Mesenchymal stem cell (in vitro differentiated cells and primary cell): Measurements from ENCODE around the gene SPNS2.

Experiments
- DNase-seq: peaks from one replicate; pipeline ENCODE4 v3.0.0-alpha.2; 2013
- H2AFZ ChIP-seq: one replicate; pipeline ENCODE4 v1.6.1; 2013; ENCODE audit warnings: low read depth, mild to moderate bottlenecking, control low read depth, inconsistent platforms, low read length, moderate library complexity
- H2AK5ac ChIP-seq: 2 replicates; pipeline ENCODE4 v1.6.1; 2013; ENCODE audit warnings: low read length, moderate library complexity, mild to moderate bottlenecking, inconsistent platforms; ENCODE audit not compliant: severe bottlenecking
- H2BK120ac ChIP-seq: one replicate; pipeline ENCODE4 v1.6.1; 2013; ENCODE audit warnings: low read depth, mild to moderate bottlenecking, inconsistent platforms, low read length, moderate library complexity
- H2BK12ac ChIP-seq, 2 experiments: one replicate each; pipeline ENCODE4 v1.6.1; 2013; ENCODE audit warnings: inconsistent platforms in 2 of 2, low read length in 2 of 2, mild to moderate bottlenecking in 2 of 2, moderate library complexity in 2 of 2, control low read depth in 1 of 2
- H2BK15ac ChIP-seq: one replicate; pipeline ENCODE4 v1.6.1; 2013; ENCODE audit warnings: mild to moderate bottlenecking, low read depth, inconsistent platforms; ENCODE audit not compliant: poor library complexity, severe bottlenecking
- H2BK5ac ChIP-seq: 2 replicates; pipeline ENCODE4 v1.6.1; 2013; ENCODE audit warnings: low read depth, mild to moderate bottlenecking, low read length, control low read depth, inconsistent platforms; ENCODE audit not compliant: poor library complexity, severe bottlenecking
- H3K14ac ChIP-seq, 2 experiments: one replicate each; pipeline ENCODE4 v1.6.1; 2013; ENCODE audit warnings: inconsistent platforms in 2 of 2, low read length in 2 of 2, control low read depth in 1 of 2, mild to moderate bottlenecking in 1 of 2, moderate library complexity in 1 of 2
- H3K18ac ChIP-seq, 2 experiments: one replicate each; pipeline ENCODE4 v1.6.1; 2013; ENCODE audit warnings: inconsistent platforms in 2 of 2, low read length in 2 of 2, control low read depth in 1 of 2, low read depth in 1 of 2, mild to moderate bottlenecking in 1 of 2
- H3K23ac ChIP-seq, 2 experiments: one replicate each; pipeline ENCODE4 v1.6.1; 2013; ENCODE audit warnings: inconsistent platforms in 2 of 2, low read length in 2 of 2, mild to moderate bottlenecking in 2 of 2, moderate library complexity in 2 of 2, control low read depth in 1 of 2
- H3K27ac ChIP-seq: 2 replicates; pipeline ENCODE4 v1.5.1; 2013; ENCODE audit warnings: mild to moderate bottlenecking, moderate library complexity, low read length, control low read depth, inconsistent platforms; ENCODE audit not compliant: poor library complexity, severe bottlenecking
- H3K27me3 ChIP-seq, 2 experiments: 2 replicates each; pipeline versions ENCODE4 v1.6.1 to v1.7.0; 2013; ENCODE audit warnings: low read length in 2 of 2, mild to moderate bottlenecking in 2 of 2, moderate library complexity in 2 of 2, control low read depth in 1 of 2, inconsistent platforms in 1 of 2; ENCODE audit not compliant: control insufficient read depth in 1 of 2, insufficient read depth in 1 of 2
- H3K36me3 ChIP-seq, 2 experiments: 2 replicates each; pipeline versions ENCODE4 v1.6.1 to v1.7.0; 2013; ENCODE audit warnings: low read length in 2 of 2, control low read depth in 1 of 2, inconsistent platforms in 1 of 2, low read depth in 1 of 2, mild to moderate bottlenecking in 1 of 2; ENCODE audit not compliant: insufficient read depth in 2 of 2, control insufficient read depth in 1 of 2
- H3K4ac ChIP-seq, 2 experiments: one replicate each; pipeline ENCODE4 v1.6.1; 2013; ENCODE audit warnings: inconsistent platforms in 2 of 2, low read length in 2 of 2, mild to moderate bottlenecking in 2 of 2, moderate library complexity in 2 of 2, control low read depth in 1 of 2, low read depth in 1 of 2
- H3K4me1 ChIP-seq: 2 replicates; pipeline ENCODE4 v1.6.1; 2013; ENCODE audit warnings: low read depth, low read length, control low read depth; ENCODE audit not compliant: control insufficient read depth, insufficient read depth
- H3K4me2 ChIP-seq: 2 replicates; pipeline ENCODE4 v1.6.1; 2013; ENCODE audit warnings: low read length, mild to moderate bottlenecking, inconsistent platforms; ENCODE audit not compliant: poor library complexity, severe bottlenecking
- H3K4me3 ChIP-seq, 2 experiments: 2 replicates each; pipeline versions ENCODE4 v1.5.1 to v1.7.0; 2013; ENCODE audit warnings: low read length in 2 of 2, mild to moderate bottlenecking in 2 of 2, control low read depth in 1 of 2, low read depth in 1 of 2; ENCODE audit not compliant: insufficient read depth in 1 of 2
- H3K79me1 ChIP-seq: replicated peaks from 2 replicates; pipeline ENCODE4 v1.6.1; 2013; ENCODE audit warnings: mild to moderate bottlenecking, control low read depth, low read length, inconsistent platforms; ENCODE audit not compliant: poor library complexity, severe bottlenecking
- H3K9ac ChIP-seq: 2 replicates; pipeline ENCODE4 v1.7.0; 2013; ENCODE audit warnings: mild to moderate bottlenecking, low read length, moderate library complexity
- H3K9me3 ChIP-seq: 2 replicates; pipeline ENCODE4 v1.7.0; 2013; ENCODE audit warnings: mild to moderate bottlenecking, low read length; ENCODE audit not compliant: control insufficient read depth
- H4K8ac ChIP-seq: one replicate; pipeline ENCODE4 v1.6.1; 2013; ENCODE audit warnings: inconsistent platforms, mild to moderate bottlenecking, low read length, moderate library complexity
- H4K91ac ChIP-seq: one replicate; pipeline ENCODE4 v1.6.1; 2013; ENCODE audit warnings: mild to moderate bottlenecking, low read length, inconsistent platforms
- WGBS: methylation state at CpG from one replicate; pipeline ENCODE4 v1.1.7; 2013; ENCODE audit warnings: mixed read lengths; 5-methylcytosine and 5-hydroxymethylcytosine counted together

Gene SPNS2

DNA sequence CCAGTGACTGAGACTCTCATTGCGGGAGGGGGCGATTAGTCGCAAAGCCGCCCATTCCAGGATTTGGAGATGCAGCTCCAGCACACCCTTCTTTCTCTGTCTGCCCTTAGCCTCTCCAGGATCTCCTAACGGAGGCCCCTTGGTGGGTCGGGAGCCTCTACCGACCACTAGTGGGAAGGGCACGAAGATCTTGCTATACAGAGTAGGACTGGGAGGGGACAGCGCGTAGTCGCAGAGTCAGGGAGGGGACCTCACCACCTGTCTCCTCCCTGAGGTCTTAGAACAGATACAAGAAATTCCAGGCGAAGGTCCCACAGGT, 85.1 kb downstream of the SPNS2 start:
- H2AK5ac ChIP-seq, result no peak overlapping the region
- H3K4ac ChIP-seq, result no peak overlapping the region
- no peak overlapping the region for H3K14ac ChIP-seq
- peaks cover 58 to 82% of the 10 kb centered on the region in 2 experiments for H3K27me3 ChIP-seq
- WGBS, result 48% methylated on average over 9 of the region's 12 CpGs
- no peaks in the 10 kb centered on the region for H3K79me1 ChIP-seq
- no peaks in the 10 kb centered on the region for H3K36me3 ChIP-seq
- peak overlapping the region in 1 of 2 experiments; percentile 14 for H3K23ac ChIP-seq
- no peak overlapping the region for H2BK12ac ChIP-seq
- H2BK5ac ChIP-seq, result no peak overlapping the region
- no peak overlapping the region for H4K8ac ChIP-seq
- no peak overlapping the region for H2AFZ ChIP-seq
- no peak overlapping the region for H4K91ac ChIP-seq
- no peak overlapping the region for H3K27ac ChIP-seq
- peaks cover 33% of the 10 kb centered on the region for H3K4me1 ChIP-seq
- H3K9me3 ChIP-seq, result no peaks in the 10 kb centered on the region
- H3K9ac ChIP-seq, result no peak overlapping the region
- H3K4me3 ChIP-seq, result peak overlapping the region in 1 of 2 experiments; percentile 60
- H2BK120ac ChIP-seq, result no peak overlapping the region
- H3K4me2 ChIP-seq, result peak overlapping the region; percentile 88
- peak; percentile 40 for DNase-seq
- H2BK15ac ChIP-seq, result no peak overlapping the region
- H3K18ac ChIP-seq, result peak overlapping the region in 1 of 2 experiments; percentile 37

DNA sequence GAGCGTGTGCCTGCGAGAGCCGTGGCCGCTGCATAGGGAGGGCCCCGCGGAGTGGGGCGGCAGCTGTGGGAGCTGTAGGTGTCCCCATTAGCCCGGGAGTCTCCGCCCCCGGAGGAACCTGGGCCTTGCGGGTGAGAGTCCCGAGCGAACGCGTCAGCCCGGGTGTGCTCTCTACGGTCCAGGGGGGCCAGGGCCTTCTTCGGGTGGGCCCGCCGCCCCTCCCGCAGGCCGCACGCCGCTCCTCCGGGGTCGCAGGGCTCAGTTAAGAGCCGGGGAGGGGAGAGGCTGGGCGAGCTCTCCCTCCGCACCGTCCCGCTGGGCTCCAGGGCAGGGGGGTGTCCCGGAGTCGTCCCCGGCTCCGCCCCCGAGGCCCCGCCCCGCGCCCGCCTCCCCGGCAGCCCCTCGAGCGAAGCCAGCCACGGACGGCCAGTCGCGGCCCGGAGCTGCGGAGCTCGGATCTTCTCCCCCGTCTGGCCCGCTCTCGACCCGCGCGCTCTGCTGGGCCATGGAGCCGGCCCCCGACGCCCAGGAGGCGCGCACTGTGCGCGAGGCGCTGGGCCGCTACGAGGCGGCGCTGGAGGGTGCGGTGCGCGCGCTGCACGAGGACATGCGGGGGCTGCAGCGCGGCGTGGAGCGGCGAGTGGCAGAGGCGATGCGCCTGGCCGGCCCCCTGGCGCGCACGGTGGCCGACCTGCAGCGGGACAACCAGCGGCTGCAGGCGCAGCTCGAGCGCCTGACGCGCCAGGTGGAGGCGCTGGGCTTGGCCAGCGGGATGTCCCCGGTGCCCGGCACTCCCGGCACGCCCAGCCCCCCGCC, 85.6 kb downstream of the SPNS2 start, which contains the start of gene SMTNL2:
Gene SMTNL2, plus strand, starts transcription at position 429 of the 816 bp plus-strand sequence. Its CDS starts 77 bp downstream, at position 506.
- no peak within 1 kb of the TSS for H2BK120ac ChIP-seq
- no peak within 1 kb of the TSS for H2BK12ac ChIP-seq
- H4K91ac ChIP-seq, result no peak within 1 kb of the TSS
- H3K18ac ChIP-seq, result peak within 1 kb of the TSS in 1 of 2 experiments; percentile 37
- peaks cover 33% of the 10 kb centered on the region for H3K4me1 ChIP-seq
- H3K79me1 ChIP-seq, result no peaks in the 10 kb centered on the region
- H3K23ac ChIP-seq, result peak within 1 kb of the TSS in 1 of 2 experiments; percentile 14
- peak within 1 kb of the TSS; percentile 6 for H2AFZ ChIP-seq
- no peak within 1 kb of the TSS for H3K27ac ChIP-seq
- under 1% methylated on average over 81 of the region's 100 CpGs for WGBS
- no peak within 1 kb of the TSS for H2AK5ac ChIP-seq
- peaks cover 64 to 88% of the 10 kb centered on the region in 2 experiments for H3K27me3 ChIP-seq
- H3K9me3 ChIP-seq, result no peaks in the 10 kb centered on the region
- H3K9ac ChIP-seq, result no peak within 1 kb of the TSS
- H2BK5ac ChIP-seq, result no peak within 1 kb of the TSS
- no peak within 1 kb of the TSS for H3K4ac ChIP-seq
- H3K4me3 ChIP-seq, result peak within 1 kb of the TSS in 1 of 2 experiments; percentile 60
- H3K4me2 ChIP-seq, result peak within 1 kb of the TSS; percentile 88
- H3K14ac ChIP-seq, result no peak within 1 kb of the TSS
- no peaks in the 10 kb centered on the region for H3K36me3 ChIP-seq
- DNase-seq, result no peak
- H2BK15ac ChIP-seq, result no peak within 1 kb of the TSS
- H4K8ac ChIP-seq, result no peak within 1 kb of the TSS

DNA sequence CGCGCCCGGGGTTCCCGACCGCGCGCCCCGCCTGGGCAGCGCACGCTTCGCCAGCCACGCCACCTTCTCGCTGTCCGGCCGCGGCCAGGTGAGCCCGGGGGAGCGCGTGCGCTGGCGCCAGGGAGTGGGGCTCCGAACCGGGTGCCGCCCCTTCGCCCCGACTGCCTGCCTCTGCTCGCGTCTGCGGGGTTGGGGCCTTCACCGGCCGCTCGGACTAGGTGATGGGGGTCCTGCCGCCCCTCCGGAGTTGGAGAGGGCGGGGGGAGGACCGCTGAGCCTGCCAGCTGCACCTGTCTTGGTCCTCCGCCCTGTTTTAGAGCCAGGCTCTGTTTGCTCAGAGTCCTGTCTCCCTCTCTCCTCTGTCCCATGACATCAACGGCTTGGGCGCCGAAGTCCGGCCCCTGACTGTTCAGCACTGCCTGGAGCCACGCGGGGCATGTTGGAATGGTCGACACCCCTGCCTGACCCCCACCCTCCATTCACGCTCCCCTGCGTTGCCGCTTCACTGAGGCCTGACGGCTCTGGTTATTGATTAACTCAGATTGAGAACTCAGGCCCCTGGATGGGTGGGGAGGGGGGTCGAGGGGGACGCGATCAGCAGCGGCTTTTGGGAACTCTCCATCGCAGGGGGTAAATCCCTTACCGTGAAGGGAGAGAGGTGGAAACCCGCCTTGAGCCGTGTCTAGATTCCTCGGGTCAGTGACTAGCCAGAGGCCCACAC, 86.4 kb downstream of the SPNS2 start:
- Histone ChIP-seq H2AK5ac (no peak overlapping the region), H3K4me2 (peak overlapping the region; percentile 88), H4K91ac (no peak overlapping the region), H3K36me3 (no peaks in the 10 kb centered on the region), H3K9me3 (no peaks in the 10 kb centered on the region), H3K18ac (no peak overlapping the region), H2BK120ac (no peak overlapping the region), H3K4ac (no peak overlapping the region), H3K79me1 (no peaks in the 10 kb centered on the region), H3K23ac (no peak overlapping the region), H3K9ac (no peak overlapping the region), H2BK15ac (no peak overlapping the region), H2AFZ (no peak overlapping the region), H3K14ac (no peak overlapping the region), H3K27ac (no peak overlapping the region), H4K8ac (no peak overlapping the region), H2BK5ac (no peak overlapping the region), H3K4me1 (peaks cover 33% of the 10 kb centered on the region), H3K4me3 (peak overlapping the region in 1 of 2 experiments; percentile 60), H3K27me3 (peaks cover 62 to 84% of the 10 kb centered on the region in 2 experiments), H2BK12ac (no peak overlapping the region)
- 21% methylated on average over 37 of the region's 57 CpGs for WGBS
- no peak for DNase-seq

DNA sequence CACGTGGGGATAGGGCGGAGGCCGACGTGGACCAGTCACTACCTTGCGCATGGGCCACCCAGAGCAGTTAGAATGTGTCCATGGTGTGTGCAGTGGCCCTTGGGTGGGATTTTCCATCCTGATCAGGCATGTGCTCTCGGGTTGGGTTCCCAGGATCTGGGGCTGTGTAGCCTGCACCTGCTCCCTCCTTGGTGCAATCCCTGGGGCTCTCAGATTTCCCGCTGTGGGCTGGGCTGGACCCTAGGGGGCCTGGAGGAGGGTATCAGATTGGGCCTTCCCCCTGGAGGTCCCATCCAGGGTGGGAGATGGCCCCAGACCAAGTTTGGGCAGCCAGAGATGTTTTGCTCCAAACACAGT, 86.9 kb downstream of the SPNS2 start:
- Histone ChIP-seq H3K9ac (no peak overlapping the region), H2BK5ac (no peak overlapping the region)
- 85% methylated on average over 7 of the region's 7 CpGs for WGBS

More for the DNA sequence above, 86.9 kb downstream of the SPNS2 start:
- H3K4me3 ChIP-seq, result no peak overlapping the region
- H3K36me3 ChIP-seq, result no peaks in the 10 kb centered on the region
- H2AFZ ChIP-seq, result no peak overlapping the region
- H3K23ac ChIP-seq, result no peak overlapping the region
- H4K91ac ChIP-seq, result no peak overlapping the region
- no peak overlapping the region for H2BK120ac ChIP-seq
- H3K14ac ChIP-seq, result no peak overlapping the region
- H3K4me1 ChIP-seq, result peaks cover 33% of the 10 kb centered on the region
- no peak overlapping the region for H2AK5ac ChIP-seq
- no peak overlapping the region for H2BK12ac ChIP-seq
- H3K18ac ChIP-seq, result no peak overlapping the region
- peaks cover 64 to 84% of the 10 kb centered on the region in 2 experiments for H3K27me3 ChIP-seq
- no peak for DNase-seq
- H2BK15ac ChIP-seq, result no peak overlapping the region
- H3K4me2 ChIP-seq, result peak overlapping the region; percentile 88
- H3K9me3 ChIP-seq, result no peaks in the 10 kb centered on the region
- H3K4ac ChIP-seq, result no peak overlapping the region
- no peak overlapping the region for H3K27ac ChIP-seq
- H4K8ac ChIP-seq, result no peak overlapping the region
- H3K79me1 ChIP-seq, result no peaks in the 10 kb centered on the region
